ENCODE measurements around the gene SP7.

DNA sequence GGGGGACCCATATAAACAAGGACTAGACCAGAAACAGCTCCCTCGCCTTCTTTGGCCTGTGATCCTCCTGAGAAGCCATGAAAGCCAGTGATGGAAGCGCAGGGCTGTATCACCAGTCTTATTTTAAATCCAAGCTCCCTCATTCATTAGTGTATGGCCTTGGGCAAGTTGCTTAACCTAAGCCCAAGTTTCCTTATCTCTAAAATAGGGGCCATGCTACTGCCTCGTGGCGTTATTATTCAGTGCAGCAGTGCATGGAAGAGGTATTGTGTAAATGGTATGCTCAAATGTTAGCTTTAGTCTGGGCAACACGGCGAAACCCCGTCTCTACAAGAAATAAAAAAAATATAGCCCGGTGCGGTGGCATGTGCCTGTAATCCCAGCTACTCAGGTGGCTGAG is 58.2 kb downstream of the SP7 start:
- TF ChIP-seq POLR2AphosphoS5 (IDR thresholded peaks at IDR 0.05; ENCODE audit: low read depth, low read length) (no peak), POLR2A (IDR thresholded peaks at IDR 0.05; ENCODE audit: low read depth, low read length) (no peak), TAF1 (IDR thresholded peaks at IDR 0.05; ENCODE audit: borderline replicate concordance, low read depth, low read length) (no peak)

Data from GM12892 (cell line).